ENCODE data around the gene DST.
A peak's percentile ranks its signal among the peaks of the same experiment; 100 is the strongest.

Gene DST

GRCh38 chr6:56620229-56620868, 22.3 kb downstream of the DST start:
- DNase-seq: no peak

- DNase-seq: no peak
These were observed 24.6 kb downstream of the DST start for GRCh38 chr6:56618050-56618449.

- no peak for DNase-seq
These were observed 25.7 kb downstream of the DST start for GRCh38 chr6:56616967-56617366.

- no peak for DNase-seq
These were observed 29.3 kb downstream of the DST start for GRCh38 chr6:56613247-56613851.

- DNase-seq: no peak
These were observed 34.4 kb downstream of the DST start for GRCh38 chr6:56608332-56608731.

- no peak for DNase-seq
These were observed 35.5 kb downstream of the DST start for GRCh38 chr6:56607111-56607752.

GRCh38 chr6:56605435-56605834, 37.3 kb downstream of the DST start:
- no peak for DNase-seq

DNA sequence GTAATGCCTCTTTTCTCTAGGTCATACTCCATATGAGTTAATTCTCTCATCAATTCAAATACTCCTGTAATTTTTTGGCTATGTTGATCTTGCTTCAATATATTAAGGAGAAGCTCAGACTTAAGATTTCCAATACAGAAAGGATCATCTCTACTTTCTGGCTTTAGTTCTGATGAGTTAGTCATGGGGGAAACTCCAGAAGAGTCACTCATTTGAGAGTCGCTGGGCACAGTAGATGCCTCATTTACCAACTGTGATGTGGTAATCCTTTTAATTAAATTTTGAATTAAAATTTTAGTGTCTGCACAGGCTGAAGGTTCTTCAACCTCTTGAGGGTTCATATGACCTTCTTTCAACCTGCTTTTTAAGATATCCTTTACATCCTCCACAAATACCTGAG, 38.5 kb downstream of the DST start:
- no peak for DNase-seq

DNA sequence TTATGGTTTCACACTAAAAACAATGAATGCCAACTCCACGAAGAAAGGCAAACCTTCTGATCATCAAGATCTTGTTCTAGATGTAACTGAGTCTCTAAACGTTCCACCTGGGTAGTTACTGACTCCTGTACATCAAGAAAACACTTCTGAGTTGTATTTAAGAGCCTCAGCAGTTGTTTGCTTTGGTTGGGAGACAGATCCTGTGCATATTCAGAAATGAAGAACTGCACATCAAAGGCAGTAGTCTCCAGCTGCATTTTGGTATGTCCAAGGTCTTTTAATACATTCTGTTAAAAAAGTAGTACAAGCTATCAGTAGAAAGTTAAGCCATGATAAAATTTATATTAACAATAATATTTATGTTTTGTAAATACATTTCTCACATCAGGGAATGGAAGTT, 41.3 kb downstream of the DST start:
- no peak for DNase-seq

- DNase-seq: peak; percentile 4
These were observed 47.1 kb downstream of the DST start for GRCh38 chr6:56595490-56596122.

DNA sequence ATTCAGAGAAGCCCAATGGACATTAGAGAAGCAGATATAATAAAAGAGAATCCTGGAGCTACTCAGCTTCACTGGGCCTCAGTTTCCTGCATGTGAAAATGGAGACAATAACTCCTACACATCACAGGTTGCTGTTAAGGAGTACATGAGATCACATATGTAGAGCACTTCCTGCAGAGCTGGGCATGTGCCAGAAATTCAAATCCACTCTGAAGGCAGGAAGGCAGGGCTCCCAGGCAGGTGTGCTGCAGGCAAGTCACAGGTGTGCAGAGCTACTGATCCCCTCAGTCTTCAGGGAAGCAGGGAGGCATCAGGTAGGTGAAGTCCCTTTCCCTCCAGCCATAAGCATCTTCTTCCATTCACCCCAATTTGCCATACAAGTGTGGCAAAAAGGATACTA, 48.0 kb downstream of the DST start:
- no peak for DNase-seq

GRCh38 chr6:56593801-56594318, 48.8 kb downstream of the DST start:
- DNase-seq: no peak

GRCh38 chr6:56582236-56582635, 60.5 kb downstream of the DST start:
- DNase-seq: no peak

DNA sequence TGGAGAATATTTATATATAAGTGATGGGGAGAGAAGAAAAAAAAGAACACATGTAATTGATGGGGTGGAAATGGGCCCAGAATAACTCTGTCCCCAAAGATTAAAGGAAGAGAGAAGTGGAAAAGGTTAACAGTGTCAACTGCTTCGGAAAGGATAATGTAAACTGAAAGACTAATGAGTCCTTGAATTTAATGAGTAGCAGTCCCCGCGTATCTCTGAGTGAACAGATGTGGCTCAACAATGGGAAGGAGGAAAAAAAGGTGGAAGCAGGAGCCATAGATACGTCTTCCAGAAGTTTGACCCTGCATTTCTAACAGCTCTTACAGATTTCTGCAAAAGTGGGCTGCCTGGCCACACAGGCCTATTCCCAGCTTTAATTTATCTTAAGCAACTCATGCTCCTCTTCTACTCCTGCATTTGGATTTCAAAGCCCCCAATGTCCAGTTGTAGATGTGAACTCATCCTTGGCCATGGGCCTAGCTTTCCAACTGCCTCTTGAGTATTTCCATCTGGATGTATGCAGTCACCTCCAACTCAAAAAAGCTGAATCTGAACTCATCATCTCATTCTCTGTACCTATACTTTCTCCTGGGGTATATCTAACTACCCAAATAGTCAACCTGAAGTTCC, 61.3 kb downstream of the DST start:
- no peak for DNase-seq

DNA sequence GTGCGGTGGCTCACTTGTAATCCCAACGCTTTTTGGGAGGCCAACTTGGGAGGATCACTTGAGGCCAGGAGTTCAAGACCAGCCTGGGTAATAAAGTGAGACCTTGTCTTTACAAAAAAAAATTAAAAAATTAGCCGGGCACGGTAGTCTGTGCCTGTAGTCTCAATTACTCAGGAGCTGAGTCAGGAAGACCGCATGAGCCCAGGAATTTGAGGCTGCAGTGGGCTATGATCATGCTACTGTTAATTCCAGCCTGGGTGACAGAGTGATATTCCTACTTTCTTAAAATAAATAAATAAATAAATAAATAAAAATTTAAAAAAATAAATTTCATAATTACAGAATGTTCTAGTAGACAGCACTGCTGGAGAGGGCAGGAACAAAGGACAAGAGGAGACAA, 62.4 kb downstream of the DST start:
- DNase-seq: no peak

DNA sequence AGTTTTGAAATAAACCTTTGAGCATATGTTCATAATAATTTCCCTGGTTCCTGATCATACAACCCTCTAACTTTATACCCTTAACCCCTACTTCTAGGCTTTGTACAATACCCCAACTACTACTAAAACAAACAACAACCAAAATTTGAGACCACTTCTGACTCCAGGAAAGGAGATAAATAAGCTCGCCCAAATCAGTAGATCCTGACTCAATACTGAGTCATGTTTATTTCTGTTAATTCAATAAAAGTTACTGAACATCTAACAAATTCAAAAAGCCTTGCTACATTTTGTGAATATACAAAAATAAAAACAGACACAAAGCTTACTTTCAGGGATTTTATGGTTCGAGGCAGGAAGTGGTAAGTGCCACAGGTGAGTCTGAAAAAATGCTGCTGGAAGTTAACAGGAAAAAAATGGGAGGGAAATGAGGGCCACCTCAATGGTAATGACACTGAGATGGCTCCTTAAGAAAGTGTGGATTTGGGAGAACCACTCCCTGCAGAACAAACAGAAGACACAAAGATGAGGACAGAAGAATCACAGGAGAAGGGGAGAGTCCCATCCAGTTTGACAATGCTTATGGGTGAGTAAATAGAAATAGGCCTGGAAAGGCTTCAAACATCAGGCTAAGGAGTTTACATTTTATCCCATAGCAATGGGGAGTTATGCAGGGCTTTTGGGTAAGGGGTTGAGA, 63.4 kb downstream of the DST start:
- no peak for DNase-seq

GRCh38 chr6:56575736-56576135, 67.0 kb downstream of the DST start:
- no peak for DNase-seq

GRCh38 chr6:56574292-56574691, 68.4 kb downstream of the DST start:
- DNase-seq: no peak

DNA sequence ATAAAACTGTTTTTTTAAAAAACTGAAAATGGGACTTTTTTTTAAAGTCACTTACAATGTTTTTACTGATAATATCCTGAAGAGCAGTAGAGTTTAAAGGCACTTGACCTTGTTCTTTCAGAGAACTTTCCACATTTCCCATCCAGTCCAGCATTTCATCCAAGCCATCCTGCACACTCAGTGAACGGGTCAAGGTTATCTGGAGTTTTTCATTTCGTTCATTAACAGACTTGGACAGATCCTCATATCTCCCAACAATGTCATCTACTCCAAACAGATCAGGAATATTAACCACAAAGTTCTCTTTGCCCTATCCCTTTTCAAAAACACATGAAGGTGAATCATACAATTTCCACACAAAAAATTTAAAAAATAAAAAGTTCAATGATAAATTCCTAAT, 69.1 kb downstream of the DST start:
- DNase-seq: no peak

DNA sequence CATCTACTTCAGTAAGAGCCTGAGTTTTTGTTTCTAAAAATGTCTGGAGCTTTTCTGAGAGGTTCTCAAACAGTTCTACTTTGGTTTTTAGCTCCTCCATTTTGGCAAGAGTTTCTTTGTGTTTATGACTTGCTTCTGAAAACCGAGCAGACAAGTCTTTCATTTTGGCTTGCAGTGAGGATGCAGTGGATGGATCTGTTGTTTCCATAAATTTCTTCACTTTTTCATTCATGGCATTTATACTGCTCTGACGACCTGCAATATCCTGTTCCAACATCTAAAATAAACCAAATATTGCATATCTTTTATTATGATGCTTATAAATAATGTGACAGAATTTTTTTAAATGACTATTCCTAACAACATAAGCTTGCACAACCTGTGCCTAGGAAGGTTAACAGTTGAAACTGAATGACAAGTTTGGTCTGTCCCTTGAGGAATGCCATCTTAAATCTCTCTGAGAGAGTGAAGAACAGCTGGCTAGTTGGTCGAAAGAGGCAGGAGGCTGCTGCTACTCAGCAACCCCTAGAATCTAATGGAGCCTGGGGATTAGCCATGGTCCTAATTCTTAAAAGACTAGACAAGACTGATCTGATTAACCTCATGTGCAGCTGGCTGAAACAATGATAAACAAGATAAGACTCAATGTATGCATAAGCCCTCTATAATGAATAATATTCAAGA, 69.8 kb downstream of the DST start:
- DNase-seq: no peak

DNA sequence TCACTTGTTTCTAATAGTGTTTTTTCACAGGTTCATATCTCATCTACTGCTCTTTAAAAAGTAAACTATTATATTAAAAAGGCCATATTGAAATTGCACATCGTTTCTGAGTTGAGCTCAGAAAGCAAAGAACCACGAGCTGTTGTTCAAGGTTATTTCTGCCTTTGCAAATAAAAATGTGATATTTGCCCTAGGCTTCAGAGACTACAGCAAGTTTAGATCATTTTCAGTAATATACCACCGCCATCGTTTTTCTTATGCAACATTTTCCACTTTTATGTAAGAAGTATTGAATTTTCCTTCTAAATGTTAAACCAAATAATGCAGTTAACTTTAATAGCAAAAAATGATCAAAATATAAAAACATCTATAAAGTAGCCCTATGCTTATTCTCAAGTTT, 71.1 kb downstream of the DST start:
- DNase-seq: no peak

Data from NCI-H2107 (cell line).